ENCODE measurements around the gene TMEM121. TPM values are rescaled to one million over a fixed set of nuclear protein-coding genes. Genes with fewer than 3 reads are reported as not detected.

TMEM121 gene
- total RNA-seq, 1 donor from 2014 or later: 4.0 TPM

DNA sequence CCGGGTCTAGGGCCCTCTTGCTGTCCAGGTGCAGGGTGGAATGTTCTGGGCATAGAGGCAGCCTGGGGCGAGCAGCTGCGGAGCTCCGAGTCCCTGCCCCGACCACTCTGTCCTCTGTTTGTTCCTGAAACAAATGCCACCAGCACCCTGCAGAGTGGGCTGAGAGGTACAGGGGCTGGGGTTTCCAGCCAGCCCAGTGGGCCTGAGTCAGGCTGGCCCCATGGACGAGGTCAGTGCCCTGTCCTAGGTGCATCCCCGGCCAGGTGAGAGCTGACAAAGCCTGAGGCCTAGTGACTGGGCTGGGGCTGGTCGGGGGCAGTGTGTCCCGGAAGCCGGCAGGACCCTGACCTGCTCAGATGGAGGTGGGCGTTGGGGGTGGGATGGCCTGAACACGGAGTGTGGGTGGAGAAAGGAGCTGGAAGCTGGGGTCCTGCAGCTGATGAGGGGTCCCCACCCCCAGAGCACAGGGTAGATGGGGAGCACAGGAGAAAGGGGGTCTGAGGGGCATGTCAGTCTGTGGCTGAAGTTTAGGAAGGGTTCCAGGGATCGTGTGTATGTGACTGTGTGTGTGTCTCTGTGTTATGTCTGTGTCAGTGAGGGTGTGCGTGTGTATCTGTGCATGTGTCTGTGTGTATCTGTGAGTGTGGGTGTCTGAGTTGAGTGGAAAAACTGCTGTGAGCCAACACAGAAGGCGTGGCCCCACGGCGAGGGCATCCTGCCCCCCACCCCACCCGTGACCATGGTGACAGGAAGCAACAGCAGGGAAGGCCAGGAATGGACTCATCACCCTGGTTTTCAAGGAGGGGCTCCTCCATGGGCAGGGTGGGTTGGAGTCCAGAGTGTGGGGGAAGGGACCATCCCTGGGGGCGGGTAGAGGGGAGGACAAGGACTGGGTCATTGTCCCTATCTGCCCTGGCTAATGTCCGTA lies 42.0 kb upstream of the TMEM121 start:
- no peak for TF ChIP-seq EZH2 (IDR thresholded peaks at IDR 0.05; ENCODE audit: insufficient read depth, low read length)
- TF ChIP-seq, protein P1, sequence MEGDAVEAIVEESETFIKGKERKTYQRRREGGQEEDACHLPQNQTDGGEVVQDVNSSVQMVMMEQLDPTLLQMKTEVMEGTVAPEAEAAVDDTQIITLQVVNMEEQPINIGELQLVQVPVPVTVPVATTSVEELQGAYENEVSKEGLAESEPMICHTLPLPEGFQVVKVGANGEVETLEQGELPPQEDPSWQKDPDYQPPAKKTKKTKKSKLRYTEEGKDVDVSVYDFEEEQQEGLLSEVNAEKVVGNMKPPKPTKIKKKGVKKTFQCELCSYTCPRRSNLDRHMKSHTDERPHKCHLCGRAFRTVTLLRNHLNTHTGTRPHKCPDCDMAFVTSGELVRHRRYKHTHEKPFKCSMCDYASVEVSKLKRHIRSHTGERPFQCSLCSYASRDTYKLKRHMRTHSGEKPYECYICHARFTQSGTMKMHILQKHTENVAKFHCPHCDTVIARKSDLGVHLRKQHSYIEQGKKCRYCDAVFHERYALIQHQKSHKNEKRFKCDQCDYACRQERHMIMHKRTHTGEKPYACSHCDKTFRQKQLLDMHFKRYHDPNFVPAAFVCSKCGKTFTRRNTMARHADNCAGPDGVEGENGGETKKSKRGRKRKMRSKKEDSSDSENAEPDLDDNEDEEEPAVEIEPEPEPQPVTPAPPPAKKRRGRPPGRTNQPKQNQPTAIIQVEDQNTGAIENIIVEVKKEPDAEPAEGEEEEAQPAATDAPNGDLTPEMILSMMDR (IDR thresholded peaks at IDR 0.05; ENCODE audit: insufficient read depth, low read depth, low read length): no peak
- no peaks in the 10 kb centered on the region for H3K36me3 ChIP-seq (ENCODE audit: insufficient read depth, low read length)
- peak overlapping the region; percentile 33 for H3K9ac ChIP-seq (ENCODE audit: low read length)
- no peak overlapping the region for H3K4me3 ChIP-seq (ENCODE audit: insufficient read depth, low read depth, low read length)
- H3K4me3 Mint-ChIP-seq (ENCODE audit: unreplicated experiment): no peak overlapping the region
- no peak overlapping the region for H2AFZ ChIP-seq (ENCODE audit: low read depth, low read length)
- no peaks in the 10 kb centered on the region for H3K9me3 Mint-ChIP-seq (ENCODE audit: unreplicated experiment)
- H3K4me2 ChIP-seq (ENCODE audit: low read length): no peak overlapping the region
- peaks cover 3% of the 10 kb centered on the region for H3K36me3 Mint-ChIP-seq (ENCODE audit: low read depth, unreplicated experiment)
- peaks cover 25% of the 10 kb centered on the region for H3K4me1 ChIP-seq (ENCODE audit: insufficient read depth, low read length)
- no peaks in the 10 kb centered on the region for H3K79me2 ChIP-seq (ENCODE audit: insufficient read depth, low read length)
- H3K9me3 ChIP-seq (ENCODE audit: insufficient read depth, low read depth, low read length): no peaks in the 10 kb centered on the region
- H4K20me1 ChIP-seq (ENCODE audit: insufficient read depth, low read length): no peaks in the 10 kb centered on the region
- H3K27ac ChIP-seq (ENCODE audit: low read depth, low read length): no peak overlapping the region
- no peak for DNase-seq (ENCODE audit: low read depth)
- peaks cover 13% of the 10 kb centered on the region for H3K27me3 ChIP-seq (ENCODE audit: insufficient read depth, low read length)
- no peak for FAIRE-seq
- H3K27ac Mint-ChIP-seq (ENCODE audit: unreplicated experiment): peak overlapping the region; percentile 7
- peaks cover 12% of the 10 kb centered on the region for H3K4me1 Mint-ChIP-seq (ENCODE audit: low read depth, unreplicated experiment)
- peaks cover 8% of the 10 kb centered on the region for H3K27me3 Mint-ChIP-seq (ENCODE audit: low read depth, unreplicated experiment)

DNA sequence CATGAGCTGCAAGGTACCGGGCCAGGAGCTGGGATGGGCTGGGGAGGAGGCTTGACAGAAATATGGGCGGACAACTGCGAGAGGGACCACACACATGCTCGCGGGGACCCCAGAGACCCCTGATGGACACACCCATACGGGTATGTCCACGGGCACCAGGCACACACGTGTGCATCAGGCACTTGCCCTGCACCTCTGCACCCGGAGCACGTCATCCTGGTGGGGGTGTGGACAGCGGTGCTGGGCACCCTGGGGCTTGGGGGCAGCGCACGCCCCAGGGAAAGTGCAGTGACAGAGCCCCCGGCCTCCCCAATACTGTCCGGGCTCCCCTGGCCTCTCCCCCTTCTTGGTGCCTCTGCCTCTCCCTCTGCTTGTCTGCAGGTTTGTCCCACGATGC lies 41.4 kb upstream of the TMEM121 start:
- H3K4me2 ChIP-seq (ENCODE audit: low read length): no peak overlapping the region
- Mint-ChIP-seq H3K27ac (ENCODE audit: unreplicated experiment) (no peak overlapping the region), H3K27me3 (ENCODE audit: low read depth, unreplicated experiment) (peaks cover 3% of the 10 kb centered on the region), H3K4me1 (ENCODE audit: low read depth, unreplicated experiment) (peaks cover 13% of the 10 kb centered on the region), H3K9me3 (ENCODE audit: unreplicated experiment) (no peaks in the 10 kb centered on the region), H3K4me3 (ENCODE audit: unreplicated experiment) (no peak overlapping the region), H3K36me3 (ENCODE audit: low read depth, unreplicated experiment) (no peaks in the 10 kb centered on the region)
- H2AFZ ChIP-seq (ENCODE audit: low read depth, low read length): no peak overlapping the region
- no peak overlapping the region for H3K27ac ChIP-seq (ENCODE audit: low read depth, low read length)
- DNase-seq (ENCODE audit: low read depth) (no peak), FAIRE-seq (no peak)
- TF ChIP-seq, protein P1 (IDR thresholded peaks at IDR 0.05; ENCODE audit: insufficient read depth, low read depth, low read length): no peak
- TF ChIP-seq EZH2 (IDR thresholded peaks at IDR 0.05; ENCODE audit: insufficient read depth, low read length): no peak
- H3K4me1 ChIP-seq (ENCODE audit: insufficient read depth, low read length): peaks cover 29% of the 10 kb centered on the region
- peaks cover 13% of the 10 kb centered on the region for H3K27me3 ChIP-seq (ENCODE audit: insufficient read depth, low read length)
- no peaks in the 10 kb centered on the region for H3K9me3 ChIP-seq (ENCODE audit: insufficient read depth, low read depth, low read length)
- no peaks in the 10 kb centered on the region for H3K79me2 ChIP-seq (ENCODE audit: insufficient read depth, low read length)
- H3K36me3 ChIP-seq (ENCODE audit: insufficient read depth, low read length): no peaks in the 10 kb centered on the region
- H3K4me3 ChIP-seq (ENCODE audit: insufficient read depth, low read depth, low read length): no peak overlapping the region
- H3K9ac ChIP-seq (ENCODE audit: low read length): no peak overlapping the region
- H4K20me1 ChIP-seq (ENCODE audit: insufficient read depth, low read length): no peaks in the 10 kb centered on the region

GRCh38 chr14:105485739-105486162 lies 40.6 kb upstream of the TMEM121 start:
- Histone ChIP-seq H3K27ac (ENCODE audit: low read depth, low read length) (no peak overlapping the region), H3K36me3 (ENCODE audit: insufficient read depth, low read length) (no peaks in the 10 kb centered on the region), H3K9ac (ENCODE audit: low read length) (no peak overlapping the region), H3K79me2 (ENCODE audit: insufficient read depth, low read length) (no peaks in the 10 kb centered on the region), H4K20me1 (ENCODE audit: insufficient read depth, low read length) (no peaks in the 10 kb centered on the region), H3K9me3 (ENCODE audit: insufficient read depth, low read depth, low read length) (no peaks in the 10 kb centered on the region), H2AFZ (ENCODE audit: low read depth, low read length) (no peak overlapping the region), H3K27me3 (ENCODE audit: insufficient read depth, low read length) (peaks cover 13% of the 10 kb centered on the region), H3K4me1 (ENCODE audit: insufficient read depth, low read length) (peaks cover 27% of the 10 kb centered on the region), H3K4me2 (ENCODE audit: low read length) (peak overlapping the region; percentile 48), H3K4me3 (ENCODE audit: insufficient read depth, low read depth, low read length) (no peak overlapping the region)
- Mint-ChIP-seq H3K27ac (ENCODE audit: unreplicated experiment) (no peak overlapping the region), H3K27me3 (ENCODE audit: low read depth, unreplicated experiment) (peaks cover 3% of the 10 kb centered on the region), H3K4me3 (ENCODE audit: unreplicated experiment) (no peak overlapping the region), H3K36me3 (ENCODE audit: low read depth, unreplicated experiment) (no peaks in the 10 kb centered on the region), H3K4me1 (ENCODE audit: low read depth, unreplicated experiment) (peaks cover 13% of the 10 kb centered on the region), H3K9me3 (ENCODE audit: unreplicated experiment) (no peaks in the 10 kb centered on the region)
- FAIRE-seq (no peak), DNase-seq (ENCODE audit: low read depth) (no peak)
- TF ChIP-seq, protein P1 (IDR thresholded peaks at IDR 0.05; ENCODE audit: insufficient read depth, low read depth, low read length): peak; percentile 25
- no peak for TF ChIP-seq EZH2 (IDR thresholded peaks at IDR 0.05; ENCODE audit: insufficient read depth, low read length)
